HG03039 (cell line): ENCODE measurements around the gene CLASP2.
"Not testable (repeated sequence)": the region's sequence is repeated elsewhere in the genome, so short reads cannot be mapped to it uniquely, and the experiment has no call there.

ENCODE experiments used
- ATAC-seq: cut with Tn5 transposase; IDR thresholded peaks from one replicate; pipeline ENCODE4 v1.9.1; 2021; ENCODE audit warnings: mild to moderate bottlenecking, moderate library complexity; ENCODE audit not compliant: unreplicated experiment

Gene CLASP2

DNA sequence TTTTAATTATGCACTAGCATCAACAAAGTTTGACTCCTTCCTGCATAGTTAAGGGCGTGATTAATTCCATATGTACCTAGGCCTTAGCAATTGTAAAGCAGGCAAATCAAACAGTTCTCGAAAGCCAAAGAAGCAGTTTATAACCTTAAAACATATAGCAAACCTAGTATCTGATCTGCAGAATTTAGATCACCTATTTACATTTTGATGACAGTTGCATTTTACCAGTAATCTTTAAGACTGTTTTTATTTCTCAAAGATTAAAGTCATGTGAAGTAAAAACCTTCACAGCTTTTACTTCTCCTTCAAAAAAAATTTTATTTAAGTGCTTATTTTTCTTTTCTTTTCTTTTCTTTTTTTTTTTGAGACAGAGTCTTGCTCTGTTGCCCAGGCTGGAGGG lies 257.0 kb downstream of the CLASP2 start:
- no peak for ATAC-seq

DNA sequence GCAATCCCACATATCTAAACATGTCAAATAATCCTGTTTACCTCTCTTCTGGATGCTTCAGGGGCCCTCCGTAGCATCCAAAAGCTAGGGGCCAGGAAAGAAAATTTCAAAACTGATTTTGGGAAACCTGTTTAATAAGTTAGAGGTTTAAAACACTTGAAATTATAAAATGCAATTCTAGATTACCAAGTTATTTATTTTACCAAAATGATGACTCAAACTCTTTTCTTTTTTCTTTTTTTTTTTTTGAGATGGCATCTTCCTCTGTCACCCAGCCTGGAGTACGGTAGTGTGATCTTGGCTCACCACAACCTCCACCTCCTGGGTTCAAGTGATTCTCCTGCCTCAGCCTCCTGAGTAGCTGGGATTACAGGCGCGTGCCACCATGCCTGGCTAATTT lies 258.5 kb downstream of the CLASP2 start:
- ATAC-seq: not testable (repeated sequence)

DNA sequence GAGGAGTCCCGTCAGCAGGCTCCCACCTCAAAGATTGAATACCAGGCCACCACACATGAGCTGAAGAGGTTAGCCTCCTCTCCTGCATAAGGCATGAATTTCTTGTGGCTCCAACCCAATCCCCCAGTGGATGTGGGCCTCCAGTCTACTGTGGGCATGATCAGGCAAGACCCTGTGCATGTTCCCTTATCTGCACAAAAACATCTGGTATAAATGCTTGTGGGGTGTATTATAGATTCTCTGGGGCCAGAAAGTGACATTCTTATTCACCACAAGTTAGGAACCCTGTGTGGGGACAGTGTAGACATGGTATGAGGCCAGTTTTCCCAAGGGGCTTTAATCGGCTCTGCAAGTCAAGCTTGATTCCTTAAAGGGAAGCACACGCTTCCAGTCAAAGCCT lies 259.6 kb downstream of the CLASP2 start:
- ATAC-seq: no peak

DNA sequence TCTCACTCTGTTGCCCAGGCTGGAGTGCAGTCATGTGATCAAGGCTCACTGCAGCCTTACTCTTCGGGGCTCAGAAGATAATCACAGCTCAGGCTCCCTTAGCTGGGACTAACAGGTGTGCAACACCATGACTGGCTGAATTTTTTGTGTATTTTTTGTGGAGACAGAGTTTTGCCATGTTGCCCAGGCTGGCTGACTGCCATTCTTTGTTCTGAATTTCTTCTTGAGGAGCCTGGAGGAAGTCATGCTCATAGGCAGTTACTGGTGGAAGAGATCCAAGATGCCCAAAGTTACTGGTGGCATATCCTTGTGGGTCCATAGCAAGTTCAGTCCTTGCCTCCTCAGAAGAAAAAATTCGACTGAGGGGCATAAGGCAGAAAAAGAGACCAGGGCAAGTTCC lies 261.3 kb downstream of the CLASP2 start:
- ATAC-seq: no peak

DNA sequence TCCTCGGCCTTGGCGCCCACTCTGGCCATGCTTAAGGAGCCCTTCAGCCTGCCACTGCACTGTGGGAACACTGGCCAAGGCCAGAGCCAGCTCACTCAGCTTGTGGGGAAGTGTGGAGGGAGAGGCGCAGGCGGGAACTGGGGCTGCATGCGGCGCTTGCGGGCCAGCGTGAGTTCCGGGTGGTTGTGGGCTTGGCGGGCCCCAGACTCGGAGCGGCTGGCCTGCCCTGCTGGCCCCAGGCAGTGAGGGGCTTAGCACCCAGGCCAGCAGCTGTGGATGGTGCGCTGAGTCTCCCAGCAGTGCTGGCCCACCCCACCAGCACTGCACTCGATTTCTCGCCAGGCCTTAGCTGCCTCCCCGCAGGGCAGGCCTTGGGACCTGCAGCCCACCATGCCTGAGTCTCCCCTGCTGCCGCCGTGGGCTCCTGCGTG lies 264.7 kb downstream of the CLASP2 start:
- ATAC-seq: no peak

DNA sequence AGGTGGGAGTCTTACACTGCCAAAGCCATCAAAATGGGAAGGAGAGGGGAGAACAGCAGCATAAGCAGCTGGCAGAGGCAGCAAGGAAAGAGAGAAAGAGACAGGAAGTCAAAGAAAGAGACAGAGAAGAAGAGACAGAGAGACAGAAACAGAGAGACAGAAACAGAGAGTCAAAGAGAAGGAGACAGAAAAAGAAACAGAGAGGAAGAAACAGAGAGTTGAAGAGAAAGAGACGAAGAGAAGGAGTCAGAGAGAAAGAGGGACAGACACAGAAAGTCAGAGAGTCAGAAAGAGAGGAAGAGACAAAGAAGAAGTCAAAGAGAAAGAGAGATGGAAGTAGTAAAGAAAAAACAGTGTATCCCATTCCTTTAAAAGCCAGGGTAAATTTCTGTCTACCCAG lies 266.1 kb downstream of the CLASP2 start:
- not testable (repeated sequence) for ATAC-seq

DNA sequence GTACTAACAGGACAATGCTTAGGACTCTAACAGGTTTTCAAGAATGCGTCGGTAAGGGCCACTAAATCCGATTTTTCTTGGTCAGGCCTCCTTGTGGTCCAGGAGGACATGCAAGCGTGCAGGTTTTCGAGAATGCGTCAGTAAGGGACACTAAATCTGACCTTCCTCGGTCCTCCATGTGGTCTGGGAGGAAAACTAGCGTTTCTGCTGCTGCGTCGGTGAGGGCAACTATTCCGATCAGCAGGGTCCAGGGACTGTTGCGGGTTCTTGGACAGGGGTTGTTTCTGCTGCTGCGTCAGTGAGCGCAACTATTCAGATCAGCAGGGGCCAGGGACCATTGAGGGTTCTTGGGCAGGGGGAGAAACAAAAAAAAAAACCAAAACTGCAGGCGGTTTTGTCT lies 270.1 kb downstream of the CLASP2 start:
- no peak for ATAC-seq

DNA sequence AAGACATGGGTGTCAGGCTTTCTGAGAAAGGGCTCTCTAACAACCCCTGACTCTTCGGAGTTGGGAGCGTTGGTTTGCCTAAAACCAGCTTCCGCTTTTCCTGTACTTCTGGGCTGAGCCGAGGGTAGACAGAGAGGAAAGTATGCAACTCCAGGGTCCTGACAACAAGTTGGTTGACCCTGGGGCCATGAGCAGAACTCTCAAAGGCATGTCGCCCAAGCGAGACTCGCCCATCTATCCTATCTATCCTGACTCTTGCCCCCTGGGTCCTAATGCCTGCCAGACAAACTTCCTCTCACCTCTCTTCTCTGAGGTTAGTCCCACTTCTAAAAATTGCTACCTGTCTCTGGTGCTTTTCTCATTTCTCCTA lies 270.8 kb downstream of the CLASP2 start:
- ATAC-seq: not testable (repeated sequence)
